Sigmoid colon (tissue), 7 donors: ENCODE results near the gene SPATA3. TPM values are rescaled to one million over a fixed set of nuclear protein-coding genes. Genes with fewer than 3 reads are reported as not detected.

Experiments used
- DNase-seq: peaks from one replicate; pipeline ENCODE4 v3.0.0-alpha.2; 2019
- H3K27ac ChIP-seq, 4 donors: fragments of 200-600 bp; sonication (generic); one replicate each; pipeline ENCODE4 v1.5.1; 2016 to 2019; ENCODE audit warnings: mild to moderate bottlenecking in 1 of 4
- H3K27me3 ChIP-seq, 3 donors: fragments of 200-600 bp; sonication (generic); one replicate each; pipeline ENCODE4 v1.5.1; 2019; ENCODE audit warnings: mild to moderate bottlenecking in 1 of 3
- H3K36me3 ChIP-seq, 4 donors: fragments of 200-600 bp; sonication (generic); one replicate each; pipeline ENCODE4 v1.5.1; 2016 to 2019
- H3K4me1 ChIP-seq, 4 donors: fragments of 200-600 bp; sonication (generic); one replicate each; pipeline ENCODE4 v1.5.1; 2017 to 2019
- H3K4me3 ChIP-seq, 4 donors: fragments of 200-600 bp; sonication (generic); one replicate each; pipeline ENCODE4 v1.5.1; 2017 to 2019; ENCODE audit warnings: mild to moderate bottlenecking in 2 of 4, moderate library complexity in 1 of 4
- H3K9me3 ChIP-seq, 4 donors: fragments of 200-600 bp in 3 of 4; sonication (generic) in 3 of 4; one replicate each; pipeline versions ENCODE4 v1.5.1 to v1.6.1; 2013 to 2019
- EP300 ChIP-seq, 4 donors: sonication (generic); formaldehyde crosslinking; IDR thresholded peaks; one replicate each; pipeline ENCODE4 v1.6.1; 2017; ENCODE audit warnings: antibody characterized with exemption in 4 of 4
- POLR2A ChIP-seq, 2 donors: fragments of 450-650 bp; IDR thresholded peaks; one replicate each; pipeline ENCODE4 v1.6.1; 2016; ENCODE audit warnings: antibody characterized with exemption in 2 of 2, mild to moderate bottlenecking in 2 of 2, moderate library complexity in 2 of 2
- POLR2AphosphoS5 ChIP-seq, 4 donors: sonication (generic); formaldehyde crosslinking; IDR thresholded peaks; one replicate each; pipeline ENCODE4 v1.6.1; 2017; ENCODE audit warnings: antibody characterized with exemption in 4 of 4
- WGBS, 2 donors: extraction: QIAGEN DNeasy Blood & Tissue Kit; methylation state at CpG; one replicate each; pipeline ENCODE4 v1.1.7; 2013; 5-methylcytosine and 5-hydroxymethylcytosine counted together
- intact Hi-C: fragments of 100-400 bp; cut with DNase I; formaldehyde crosslinking; loops from one replicate; pipeline ENCODE4 v1.15.1; 2023
- polyA plus RNA-seq, 3 donors: library from polyadenylated mRNA; stranded (reverse); fragments of 200-250 nt; gene quantifications; one replicate each; pipeline ENCODE4 v1.2.3, GENCODE V29; 2013
- total RNA-seq, 4 donors: library from RNA; depleted of rRNA; stranded (reverse); fragments of >200 nt; gene quantifications; one replicate each; pipeline ENCODE4 v1.1.0, GENCODE V29; 2016
- TF ChIP-seq, protein P1 (sequence below), 4 experiments: fragments of 450-650 bp in 3 of 4; fragments of 200-600 bp in 1 of 4; IDR thresholded peaks; one replicate each; pipeline ENCODE4 v1.5.1; 2016 to 2019; ENCODE audit warnings: antibody characterized with exemption in 4 of 4, mild to moderate bottlenecking in 3 of 4, moderate library complexity in 2 of 4
- donor health status: healthy with polysubstance abuse.
- donor health status: Bipolar disorder and iron deficiency.
- donor health status: healthy.

The SPATA3 gene
- total and polyA plus RNA-seq, 7 donors, result not detected

GRCh38 chr2:230974096-230974913 is 21.6 kb upstream of the SPATA3 start:
- no peak overlapping the region for H3K27ac ChIP-seq
- no peak for DNase-seq
- H3K4me1 ChIP-seq, result no peaks in the 10 kb centered on the region
- intact Hi-C loops, result no loop called here
- TF ChIP-seq, protein P1, sequence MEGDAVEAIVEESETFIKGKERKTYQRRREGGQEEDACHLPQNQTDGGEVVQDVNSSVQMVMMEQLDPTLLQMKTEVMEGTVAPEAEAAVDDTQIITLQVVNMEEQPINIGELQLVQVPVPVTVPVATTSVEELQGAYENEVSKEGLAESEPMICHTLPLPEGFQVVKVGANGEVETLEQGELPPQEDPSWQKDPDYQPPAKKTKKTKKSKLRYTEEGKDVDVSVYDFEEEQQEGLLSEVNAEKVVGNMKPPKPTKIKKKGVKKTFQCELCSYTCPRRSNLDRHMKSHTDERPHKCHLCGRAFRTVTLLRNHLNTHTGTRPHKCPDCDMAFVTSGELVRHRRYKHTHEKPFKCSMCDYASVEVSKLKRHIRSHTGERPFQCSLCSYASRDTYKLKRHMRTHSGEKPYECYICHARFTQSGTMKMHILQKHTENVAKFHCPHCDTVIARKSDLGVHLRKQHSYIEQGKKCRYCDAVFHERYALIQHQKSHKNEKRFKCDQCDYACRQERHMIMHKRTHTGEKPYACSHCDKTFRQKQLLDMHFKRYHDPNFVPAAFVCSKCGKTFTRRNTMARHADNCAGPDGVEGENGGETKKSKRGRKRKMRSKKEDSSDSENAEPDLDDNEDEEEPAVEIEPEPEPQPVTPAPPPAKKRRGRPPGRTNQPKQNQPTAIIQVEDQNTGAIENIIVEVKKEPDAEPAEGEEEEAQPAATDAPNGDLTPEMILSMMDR (IDR thresholded peaks at IDR 0.05), result no peak
- no peak for TF ChIP-seq EP300 (IDR thresholded peaks at IDR 0.05)
- no peak for TF ChIP-seq POLR2AphosphoS5 (IDR thresholded peaks at IDR 0.05)
- TF ChIP-seq POLR2A (IDR thresholded peaks at IDR 0.05), result no peak
- H3K36me3 ChIP-seq, result no peaks in the 10 kb centered on the region
- H3K4me3 ChIP-seq, result no peak overlapping the region
- WGBS, 2 donors, result 69 to 86% methylated on average over 17 of the region's 17 CpGs
- no peaks in the 10 kb centered on the region for H3K27me3 ChIP-seq
- H3K9me3 ChIP-seq, result no peaks in the 10 kb centered on the region

DNA sequence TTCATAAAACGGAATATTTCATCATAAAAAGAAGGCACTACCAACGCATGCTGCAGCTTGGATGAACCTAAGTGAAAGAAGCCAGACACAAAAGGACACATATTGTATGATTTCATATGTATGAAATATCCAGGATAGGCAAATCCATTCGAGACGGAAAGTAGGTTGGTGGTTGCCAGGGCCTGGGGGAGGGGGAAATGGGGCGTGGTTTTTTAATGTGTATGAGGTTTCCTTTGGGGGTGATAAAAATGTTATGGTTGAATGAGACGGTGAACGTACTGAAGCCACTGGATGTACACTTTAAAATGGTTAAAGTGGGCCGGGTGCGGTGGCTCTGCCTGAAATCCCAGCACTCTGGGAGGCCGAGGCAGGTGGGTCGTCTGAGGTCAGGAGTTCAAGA is 20.0 kb upstream of the SPATA3 start:
- Histone ChIP-seq H3K4me1 (no peaks in the 10 kb centered on the region), H3K9me3 (no peaks in the 10 kb centered on the region), H3K36me3 (no peaks in the 10 kb centered on the region), H3K27ac (no peak overlapping the region), H3K27me3 (no peaks in the 10 kb centered on the region), H3K4me3 (no peak overlapping the region)
- DNase-seq, result no peak
- TF ChIP-seq, protein P1 (IDR thresholded peaks at IDR 0.05), result no peak
- no peak for TF ChIP-seq POLR2A (IDR thresholded peaks at IDR 0.05)
- no peak for TF ChIP-seq EP300 (IDR thresholded peaks at IDR 0.05)
- no peak for TF ChIP-seq POLR2AphosphoS5 (IDR thresholded peaks at IDR 0.05)
- 79 to 83% methylated on average over 11 of the region's 11 CpGs for WGBS, 2 donors
- intact Hi-C loops, result no loop called here

DNA sequence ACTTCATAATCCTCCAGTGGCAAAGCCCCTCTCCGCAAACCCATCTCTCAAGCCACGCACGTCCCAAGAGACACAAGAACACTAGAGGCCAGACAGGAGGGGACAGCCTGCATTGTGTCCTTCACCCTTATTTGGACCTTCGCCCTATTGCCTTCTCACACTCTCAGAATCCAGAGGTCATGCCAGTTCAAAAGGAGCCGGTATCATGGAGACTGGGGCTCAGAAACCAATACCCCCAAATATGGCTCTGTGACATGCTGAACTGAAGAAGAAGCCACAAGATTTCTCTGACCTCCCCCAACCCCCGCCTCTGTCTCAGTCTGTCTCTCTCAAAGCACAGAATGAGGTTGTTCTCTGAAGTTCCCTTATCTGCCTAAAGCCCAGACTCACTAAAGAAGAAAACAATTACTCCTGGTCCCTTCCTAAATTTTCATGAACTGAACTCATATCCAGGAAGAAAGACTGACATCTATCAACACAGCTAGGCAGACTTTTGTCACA is 19.2 kb upstream of the SPATA3 start:
- Histone ChIP-seq H3K9me3 (no peaks in the 10 kb centered on the region), H3K4me1 (no peaks in the 10 kb centered on the region), H3K36me3 (no peaks in the 10 kb centered on the region), H3K27me3 (no peaks in the 10 kb centered on the region), H3K4me3 (no peak overlapping the region), H3K27ac (no peak overlapping the region)
- no peak for TF ChIP-seq EP300 (IDR thresholded peaks at IDR 0.05)
- TF ChIP-seq POLR2AphosphoS5 (IDR thresholded peaks at IDR 0.05), result no peak
- TF ChIP-seq, protein P1 (IDR thresholded peaks at IDR 0.05), result no peak
- no peak for TF ChIP-seq POLR2A (IDR thresholded peaks at IDR 0.05)
- WGBS, 2 donors, result 78 to 82% methylated on average over 6 of the region's 6 CpGs
- DNase-seq, result peak; percentile 5
- intact Hi-C loops, result no loop called here

- Histone ChIP-seq H3K36me3 (no peaks in the 10 kb centered on the region), H3K27me3 (no peaks in the 10 kb centered on the region), H3K9me3 (no peaks in the 10 kb centered on the region), H3K27ac (no peak overlapping the region), H3K4me3 (no peak overlapping the region), H3K4me1 (no peaks in the 10 kb centered on the region)
- 65 to 85% methylated on average over 1 of the region's 1 CpG for WGBS, 2 donors
- TF ChIP-seq POLR2A (IDR thresholded peaks at IDR 0.05) (no peak), EP300 (IDR thresholded peaks at IDR 0.05) (no peak), POLR2AphosphoS5 (IDR thresholded peaks at IDR 0.05) (no peak)
- TF ChIP-seq, protein P1 (IDR thresholded peaks at IDR 0.05), result no peak
- DNase-seq, result no peak
- intact Hi-C loops, result no loop called here
These were observed 15.5 kb upstream of the SPATA3 start for GRCh38 chr2:230980468-230980867.
